NB4 (cell line): Measurements from ENCODE around the gene PPP2R5D.
A peak's percentile ranks its signal among the peaks of the same experiment; 100 is the strongest.

ENCODE experiments used
- DNase-seq: peaks from one replicate; pipeline ENCODE4 v3.0.0; 2010; ENCODE audit warnings: low read depth
- H3K4me3 ChIP-seq: one replicate; pipeline ENCODE4 v1.5.1; 2011; ENCODE audit warnings: mild to moderate bottlenecking, low read depth, low read length, moderate library complexity
- MAX ChIP-seq: IDR thresholded peaks from 2 replicates; pipeline ENCODE4 v1.6.1; 2011; ENCODE audit warnings: low read depth, low read length
- MYC ChIP-seq: IDR thresholded peaks from 2 replicates; pipeline ENCODE4 v1.6.1; 2011; ENCODE audit warnings: low read depth, low read length
- POLR2A ChIP-seq: IDR thresholded peaks from 2 replicates; pipeline ENCODE4 v1.6.1; 2011; ENCODE audit warnings: mild to moderate bottlenecking; ENCODE audit not compliant: insufficient read length; ENCODE audit errors: extremely low read depth
- TF ChIP-seq, protein P1 (sequence below): IDR thresholded peaks from one replicate; pipeline ENCODE4 v1.5.1; 2012; ENCODE audit warnings: low read depth, low read length

The PPP2R5D gene

GRCh38 chr6:42970871-42971612, 13.3 kb upstream of the PPP2R5D start:
- DNase-seq = peak; percentile 71
- no peak overlapping the region for H3K4me3 ChIP-seq
- no peak for TF ChIP-seq MYC
- no peak for TF ChIP-seq POLR2A
- TF ChIP-seq, protein P1, sequence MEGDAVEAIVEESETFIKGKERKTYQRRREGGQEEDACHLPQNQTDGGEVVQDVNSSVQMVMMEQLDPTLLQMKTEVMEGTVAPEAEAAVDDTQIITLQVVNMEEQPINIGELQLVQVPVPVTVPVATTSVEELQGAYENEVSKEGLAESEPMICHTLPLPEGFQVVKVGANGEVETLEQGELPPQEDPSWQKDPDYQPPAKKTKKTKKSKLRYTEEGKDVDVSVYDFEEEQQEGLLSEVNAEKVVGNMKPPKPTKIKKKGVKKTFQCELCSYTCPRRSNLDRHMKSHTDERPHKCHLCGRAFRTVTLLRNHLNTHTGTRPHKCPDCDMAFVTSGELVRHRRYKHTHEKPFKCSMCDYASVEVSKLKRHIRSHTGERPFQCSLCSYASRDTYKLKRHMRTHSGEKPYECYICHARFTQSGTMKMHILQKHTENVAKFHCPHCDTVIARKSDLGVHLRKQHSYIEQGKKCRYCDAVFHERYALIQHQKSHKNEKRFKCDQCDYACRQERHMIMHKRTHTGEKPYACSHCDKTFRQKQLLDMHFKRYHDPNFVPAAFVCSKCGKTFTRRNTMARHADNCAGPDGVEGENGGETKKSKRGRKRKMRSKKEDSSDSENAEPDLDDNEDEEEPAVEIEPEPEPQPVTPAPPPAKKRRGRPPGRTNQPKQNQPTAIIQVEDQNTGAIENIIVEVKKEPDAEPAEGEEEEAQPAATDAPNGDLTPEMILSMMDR = no peak
- no peak for TF ChIP-seq MAX

DNA sequence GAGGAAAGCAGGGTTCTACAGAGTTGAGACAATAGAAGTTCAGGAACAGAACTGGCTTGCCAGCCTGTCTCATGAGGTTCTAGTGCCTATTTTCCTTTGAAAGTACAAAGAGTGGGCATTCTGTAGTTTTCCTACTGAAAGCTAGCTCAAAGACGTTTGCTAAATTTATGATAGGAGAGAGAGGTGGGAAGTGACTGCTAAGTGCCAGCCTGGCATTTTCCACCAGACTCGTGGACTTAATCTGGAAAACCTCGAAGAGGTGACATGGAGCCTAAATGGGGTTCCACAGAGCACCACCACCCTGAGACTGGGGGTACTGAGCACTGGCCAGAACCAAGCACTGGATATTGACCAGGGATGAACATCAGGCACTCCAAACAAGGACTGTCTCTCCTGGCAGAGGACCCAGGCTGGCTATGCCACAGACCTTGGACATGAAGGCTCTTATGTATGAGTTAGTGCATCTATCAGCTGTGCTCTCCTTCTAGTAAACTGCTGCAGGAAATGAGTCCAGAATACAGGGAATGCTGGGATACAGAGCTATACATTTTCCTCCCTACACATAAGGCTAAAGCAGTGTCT, 12.5 kb upstream of the PPP2R5D start:
- DNase-seq = no peak
- H3K4me3 ChIP-seq = no peak overlapping the region
- TF ChIP-seq POLR2A (no peak), MYC (no peak), MAX (no peak)
- TF ChIP-seq, protein P1 = no peak

DNA sequence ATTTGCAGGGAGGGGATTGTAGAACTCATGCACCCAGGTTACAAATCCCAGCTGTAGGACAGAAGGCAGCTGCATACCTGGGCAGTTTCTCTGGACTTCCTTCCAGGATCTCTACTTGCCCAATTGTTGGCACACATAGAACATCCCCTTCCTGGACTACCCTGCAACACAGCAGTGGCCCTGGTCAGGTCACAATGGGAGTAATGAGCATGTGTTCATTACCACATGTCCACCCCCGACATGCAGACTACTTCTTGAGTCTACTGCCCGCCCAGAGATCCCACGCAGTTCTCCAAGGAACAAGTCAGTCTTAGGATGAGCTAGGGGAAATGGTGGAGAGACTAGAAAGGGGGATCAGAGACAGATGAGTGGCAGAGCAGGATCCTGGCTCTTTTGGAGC, 10.4 kb upstream of the PPP2R5D start:
- peak; percentile 24 for DNase-seq
- TF ChIP-seq POLR2A = no peak
- TF ChIP-seq MAX = 0 out of 2 replicates have a peak, but pooled peaks have one; percentile 17
- no peak for TF ChIP-seq MYC
- no peak overlapping the region for H3K4me3 ChIP-seq

- TF ChIP-seq, protein P1 = no peak
- no peak for TF ChIP-seq POLR2A
- no peak for TF ChIP-seq MAX
- no peak for TF ChIP-seq MYC
- H3K4me3 ChIP-seq = no peak overlapping the region
- DNase-seq = no peak
Measured at GRCh38 chr6:42974919-42975505, 9.4 kb upstream of the PPP2R5D start.

- peak overlapping the region; percentile 88 for H3K4me3 ChIP-seq
- peak; percentile 53 for DNase-seq
- TF ChIP-seq MYC (no peak), POLR2A (no peak), MAX (no peak)
- TF ChIP-seq, protein P1 = no peak
Measured at GRCh38 chr6:42978487-42978838, 5.9 kb upstream of the PPP2R5D start.
